ENCODE measurements around the gene SSTR5. TPM values are rescaled to one million over a fixed set of nuclear protein-coding genes. Genes with fewer than 3 reads are reported as not detected.

Gene SSTR5
- total RNA-seq, 1 donor from 2014 or later: not detected

- TF ChIP-seq, protein P1, sequence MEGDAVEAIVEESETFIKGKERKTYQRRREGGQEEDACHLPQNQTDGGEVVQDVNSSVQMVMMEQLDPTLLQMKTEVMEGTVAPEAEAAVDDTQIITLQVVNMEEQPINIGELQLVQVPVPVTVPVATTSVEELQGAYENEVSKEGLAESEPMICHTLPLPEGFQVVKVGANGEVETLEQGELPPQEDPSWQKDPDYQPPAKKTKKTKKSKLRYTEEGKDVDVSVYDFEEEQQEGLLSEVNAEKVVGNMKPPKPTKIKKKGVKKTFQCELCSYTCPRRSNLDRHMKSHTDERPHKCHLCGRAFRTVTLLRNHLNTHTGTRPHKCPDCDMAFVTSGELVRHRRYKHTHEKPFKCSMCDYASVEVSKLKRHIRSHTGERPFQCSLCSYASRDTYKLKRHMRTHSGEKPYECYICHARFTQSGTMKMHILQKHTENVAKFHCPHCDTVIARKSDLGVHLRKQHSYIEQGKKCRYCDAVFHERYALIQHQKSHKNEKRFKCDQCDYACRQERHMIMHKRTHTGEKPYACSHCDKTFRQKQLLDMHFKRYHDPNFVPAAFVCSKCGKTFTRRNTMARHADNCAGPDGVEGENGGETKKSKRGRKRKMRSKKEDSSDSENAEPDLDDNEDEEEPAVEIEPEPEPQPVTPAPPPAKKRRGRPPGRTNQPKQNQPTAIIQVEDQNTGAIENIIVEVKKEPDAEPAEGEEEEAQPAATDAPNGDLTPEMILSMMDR (IDR thresholded peaks at IDR 0.05): no peak
- DNase-seq (no peak), ATAC-seq (no peak)
- H3K27me3 ChIP-seq (ENCODE audit: low read depth): peaks cover 50% of the 10 kb centered on the region
- H3K9me3 ChIP-seq: no peaks in the 10 kb centered on the region
- no peak overlapping the region for H3K4me3 ChIP-seq
- H3K36me3 ChIP-seq: no peaks in the 10 kb centered on the region
- peaks cover 6% of the 10 kb centered on the region for H3K4me1 ChIP-seq
- intact Hi-C loops (cut with DNase I): no loop called here
- H3K27ac ChIP-seq: no peak overlapping the region
Measured at GRCh38 chr16:1098266-1098991, 25.9 kb downstream of the SSTR5 start.

GRCh38 chr16:1099189-1100083 lies 26.9 kb downstream of the SSTR5 start:
- Histone ChIP-seq H3K27ac (no peak overlapping the region), H3K36me3 (no peaks in the 10 kb centered on the region), H3K4me3 (no peak overlapping the region), H3K27me3 (ENCODE audit: low read depth) (peaks cover 60% of the 10 kb centered on the region), H3K9me3 (no peaks in the 10 kb centered on the region), H3K4me1 (peaks cover 6% of the 10 kb centered on the region)
- intact Hi-C loops (cut with DNase I): no loop called here
- TF ChIP-seq, protein P1 (IDR thresholded peaks at IDR 0.05): no peak
- DNase-seq: no peak
- ATAC-seq: no peak

DNA sequence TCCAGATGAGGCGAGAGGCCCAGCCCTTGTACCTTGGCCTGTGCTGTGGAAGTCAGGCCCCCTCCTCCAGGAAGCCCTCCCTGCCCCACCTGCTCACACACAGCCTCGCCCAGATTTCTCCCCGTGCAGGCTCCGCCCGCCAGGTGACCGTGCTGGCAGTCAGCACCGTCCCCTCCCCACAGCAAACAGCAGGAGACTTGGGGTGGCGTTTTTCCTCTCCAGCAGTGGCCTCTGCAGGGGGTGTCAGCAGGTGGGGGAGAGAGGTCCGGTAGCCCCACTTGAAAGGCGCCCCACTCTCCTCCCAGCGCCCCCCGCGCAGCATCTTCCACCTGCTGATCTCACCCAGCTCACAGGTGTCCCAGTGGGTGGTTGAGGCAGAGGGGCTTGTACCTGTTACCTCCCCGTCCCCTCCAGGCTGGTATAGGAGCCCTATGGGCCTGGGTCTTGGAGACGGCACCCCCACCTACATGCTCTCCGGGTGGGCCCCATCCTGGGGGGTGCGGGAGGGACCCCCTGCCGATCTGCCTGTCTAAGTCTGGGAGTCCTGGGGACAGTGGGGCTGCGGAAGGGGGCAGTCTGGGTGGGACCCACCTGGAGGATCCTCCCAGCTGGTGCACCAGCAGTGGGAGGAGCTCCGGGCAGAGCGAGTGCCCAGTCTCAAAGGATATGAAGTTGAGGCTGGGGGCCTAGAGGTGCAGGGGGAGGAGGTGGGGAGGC lies 27.7 kb downstream of the SSTR5 start:
- intact Hi-C loops (cut with DNase I): no loop called here
- ATAC-seq (no peak), DNase-seq (no peak)
- Histone ChIP-seq H3K27me3 (ENCODE audit: low read depth) (peaks cover 54% of the 10 kb centered on the region), H3K36me3 (no peaks in the 10 kb centered on the region), H3K27ac (no peak overlapping the region), H3K4me3 (no peak overlapping the region), H3K4me1 (peaks cover 6% of the 10 kb centered on the region), H3K9me3 (no peaks in the 10 kb centered on the region)
- TF ChIP-seq, protein P1 (IDR thresholded peaks at IDR 0.05): no peak

- peaks cover 60% of the 10 kb centered on the region for H3K27me3 ChIP-seq (ENCODE audit: low read depth)
- H3K27ac ChIP-seq: no peak overlapping the region
- no peaks in the 10 kb centered on the region for H3K36me3 ChIP-seq
- H3K4me3 ChIP-seq: no peak overlapping the region
- ATAC-seq (no peak), DNase-seq (no peak)
- peaks cover 6% of the 10 kb centered on the region for H3K4me1 ChIP-seq
- TF ChIP-seq, protein P1 (IDR thresholded peaks at IDR 0.05): no peak
- intact Hi-C loops (cut with DNase I): no loop called here
- H3K9me3 ChIP-seq: no peaks in the 10 kb centered on the region
Measured at GRCh38 chr16:1101133-1101532, 28.6 kb downstream of the SSTR5 start.

DNA sequence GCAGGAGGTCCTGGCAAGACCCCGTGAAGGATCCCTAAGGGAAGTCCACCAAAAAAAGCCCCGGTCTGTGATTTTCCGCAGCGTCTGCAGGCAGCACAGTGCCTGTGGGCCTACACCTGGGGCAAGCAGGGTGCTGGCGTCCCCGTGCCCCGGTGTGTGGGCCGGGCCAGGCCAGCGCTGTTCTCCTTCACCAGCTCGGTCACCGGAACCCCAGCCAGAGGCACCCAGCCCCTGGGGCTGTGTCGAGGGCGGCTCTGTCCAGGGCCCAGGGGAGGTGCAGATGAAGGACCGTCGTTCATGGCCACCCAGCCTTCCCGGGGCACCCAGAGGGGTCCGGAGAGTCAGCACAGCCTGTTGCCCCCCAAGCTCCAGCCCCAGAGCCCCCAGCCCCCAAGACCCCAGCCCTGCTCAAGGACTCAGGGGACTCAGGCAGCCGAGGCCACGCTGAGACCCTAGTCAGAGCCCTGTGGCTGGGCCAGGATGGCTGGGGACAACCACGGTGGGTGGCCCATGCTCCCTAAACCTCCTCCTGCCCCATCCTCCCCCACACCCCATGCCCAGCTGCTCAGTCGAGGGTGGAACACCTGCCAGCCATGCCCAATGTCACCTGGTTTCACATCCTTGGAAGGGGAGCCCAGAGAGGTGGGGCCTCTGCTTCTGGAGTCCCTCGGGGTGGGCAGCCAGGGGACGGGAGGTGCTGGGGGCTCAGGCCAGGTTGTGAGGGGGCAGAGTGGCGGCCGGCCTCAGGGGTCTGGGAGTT lies 29.2 kb downstream of the SSTR5 start:
- Histone ChIP-seq H3K9me3 (no peaks in the 10 kb centered on the region), H3K4me1 (peaks cover 6% of the 10 kb centered on the region), H3K4me3 (no peak overlapping the region), H3K36me3 (no peaks in the 10 kb centered on the region), H3K27ac (no peak overlapping the region), H3K27me3 (ENCODE audit: low read depth) (peaks cover 59% of the 10 kb centered on the region)
- ATAC-seq: no peak
- intact Hi-C loops (cut with DNase I): no loop called here
- TF ChIP-seq, protein P1 (IDR thresholded peaks at IDR 0.05): no peak
- no peak for DNase-seq
